Trophoblast cell (in vitro differentiated cells and primary cell): ENCODE data around the gene THBS1.

Experiments used
- DNase-seq, 2 donors: peaks; one replicate each; pipeline ENCODE4 v3.0.0-alpha.2; 2016
- H2AFZ ChIP-seq: 2 replicates; pipeline ENCODE4 v1.6.1; 2013; ENCODE audit warnings: low read length, moderate library complexity, mild to moderate bottlenecking; ENCODE audit not compliant: insufficient read depth, poor library complexity
- H2AK5ac ChIP-seq: 2 replicates; pipeline ENCODE4 v1.6.1; 2013; ENCODE audit warnings: mild to moderate bottlenecking, low read length
- H2BK120ac ChIP-seq: 2 replicates; pipeline ENCODE4 v1.6.1; 2013; ENCODE audit warnings: low read length, mild to moderate bottlenecking, moderate library complexity; ENCODE audit not compliant: insufficient read depth, poor library complexity
- H2BK12ac ChIP-seq: 2 replicates; pipeline ENCODE4 v1.6.1; 2013; ENCODE audit warnings: mild to moderate bottlenecking, low read length, moderate library complexity
- H2BK5ac ChIP-seq: 2 replicates; pipeline ENCODE4 v1.6.1; 2013; ENCODE audit warnings: low read length, low read depth, moderate library complexity, mild to moderate bottlenecking; ENCODE audit not compliant: poor library complexity
- H3K14ac ChIP-seq: 2 replicates; pipeline ENCODE4 v1.6.1; 2013; ENCODE audit warnings: mild to moderate bottlenecking, low read length
- H3K18ac ChIP-seq: 2 replicates; pipeline ENCODE4 v1.6.1; 2013; ENCODE audit warnings: mild to moderate bottlenecking, low read length
- H3K23ac ChIP-seq: 2 replicates; pipeline ENCODE4 v1.6.1; 2013; ENCODE audit warnings: low read length
- H3K27ac ChIP-seq: 2 replicates; pipeline ENCODE4 v1.5.1; 2013; ENCODE audit warnings: low read depth, mild to moderate bottlenecking, inconsistent platforms, low read length, moderate library complexity
- H3K27me3 ChIP-seq: 2 replicates; pipeline ENCODE4 v1.6.1; 2013; ENCODE audit warnings: inconsistent platforms, mild to moderate bottlenecking, low read length, moderate library complexity; ENCODE audit not compliant: insufficient read depth
- H3K36me3 ChIP-seq, 2 experiments: 1 replicate in 1 of 2; 2 replicates in 1 of 2; pipeline ENCODE4 v1.6.1; 2013; ENCODE audit warnings: low read length in 2 of 2, mild to moderate bottlenecking in 2 of 2, moderate library complexity in 1 of 2; ENCODE audit not compliant: insufficient read depth in 2 of 2, control insufficient read depth in 1 of 2
- H3K4ac ChIP-seq: 2 replicates; pipeline ENCODE4 v1.6.1; 2013; ENCODE audit warnings: low read depth, mild to moderate bottlenecking, low read length, moderate library complexity
- H3K4me1 ChIP-seq, 2 experiments: 1 replicate in 1 of 2; 2 replicates in 1 of 2; pipeline ENCODE4 v1.6.1; 2013; ENCODE audit warnings: low read length in 2 of 2, mild to moderate bottlenecking in 2 of 2, moderate library complexity in 1 of 2; ENCODE audit not compliant: insufficient read depth in 2 of 2, control insufficient read depth in 1 of 2
- H3K4me2 ChIP-seq: 2 replicates; pipeline ENCODE4 v1.6.1; 2013; ENCODE audit warnings: inconsistent platforms, mild to moderate bottlenecking, low read length, moderate library complexity
- H3K4me3 ChIP-seq: 2 replicates; pipeline ENCODE4 v1.5.1; 2013; ENCODE audit warnings: mild to moderate bottlenecking, low read depth, low read length, inconsistent platforms
- H3K79me1 ChIP-seq: one replicate; pipeline ENCODE4 v1.6.1; 2013; ENCODE audit warnings: low read length
- H3K79me2 ChIP-seq: 2 replicates; pipeline ENCODE4 v1.6.1; 2013; ENCODE audit warnings: low read length, mild to moderate bottlenecking; ENCODE audit not compliant: control insufficient read depth, insufficient read depth, poor library complexity
- H3K9ac ChIP-seq: 2 replicates; pipeline ENCODE4 v1.6.1; 2013; ENCODE audit warnings: mild to moderate bottlenecking, low read length
- H3K9me3 ChIP-seq: 2 replicates; pipeline ENCODE4 v1.6.1; 2013; ENCODE audit warnings: low read depth, mild to moderate bottlenecking, control low read depth, inconsistent platforms, low read length; ENCODE audit not compliant: insufficient read depth
- H4K12ac ChIP-seq: 2 replicates; pipeline ENCODE4 v1.6.1; 2013; ENCODE audit warnings: low read depth, mild to moderate bottlenecking, low read length, moderate library complexity
- H4K8ac ChIP-seq: 2 replicates; pipeline ENCODE4 v1.6.1; 2013; ENCODE audit warnings: low read depth, mild to moderate bottlenecking, low read length, moderate library complexity
- H4K91ac ChIP-seq: one replicate; pipeline ENCODE4 v1.6.1; 2013; ENCODE audit warnings: low read depth, mild to moderate bottlenecking, low read length, moderate library complexity
- WGBS: extraction: QIAGEN DNeasy Blood & Tissue Kit; methylation state at CpG from one replicate; pipeline ENCODE4 v1.1.7; 2013; ENCODE audit warnings: missing lambda C conversion rate; ENCODE audit not compliant: insufficient read length, insufficient coverage; ENCODE audit errors: extremely low coverage; 5-methylcytosine and 5-hydroxymethylcytosine counted together

THBS1 gene

GRCh38 chr15:39586387-39587095 lies 5.7 kb downstream of the THBS1 start:
- no peak overlapping the region for H3K18ac ChIP-seq
- H2AFZ ChIP-seq = no peak overlapping the region
- no peak overlapping the region for H2BK12ac ChIP-seq
- no peak overlapping the region for H3K27ac ChIP-seq
- H3K23ac ChIP-seq = no peak overlapping the region
- no peak overlapping the region for H3K4ac ChIP-seq
- peaks cover 8% of the 10 kb centered on the region for H3K79me2 ChIP-seq
- no peak overlapping the region for H2BK120ac ChIP-seq
- H3K36me3 ChIP-seq = peaks cover 52 to 74% of the 10 kb centered on the region in 2 experiments
- H3K14ac ChIP-seq = no peak overlapping the region
- H3K9me3 ChIP-seq = peaks cover 4% of the 10 kb centered on the region
- no peak overlapping the region for H3K4me3 ChIP-seq
- H3K27me3 ChIP-seq = no peaks in the 10 kb centered on the region
- H3K4me2 ChIP-seq = no peak overlapping the region
- peaks cover 12 to 16% of the 10 kb centered on the region in 2 experiments for H3K4me1 ChIP-seq
- H3K9ac ChIP-seq = no peak overlapping the region
- H4K91ac ChIP-seq = no peak overlapping the region
- no peak for DNase-seq
- no CpG with 5 or more reads among the region's 10 CpGs for WGBS
- H2AK5ac ChIP-seq = no peak overlapping the region
- H3K79me1 ChIP-seq = peaks cover under 1% of the 10 kb centered on the region
- H4K8ac ChIP-seq = no peak overlapping the region
- H2BK5ac ChIP-seq = no peak overlapping the region
- H4K12ac ChIP-seq = no peak overlapping the region

GRCh38 chr15:39587096-39587721 lies 6.3 kb downstream of the THBS1 start:
- no peak overlapping the region for H2BK12ac ChIP-seq
- H3K4me3 ChIP-seq = no peak overlapping the region
- H3K14ac ChIP-seq = no peak overlapping the region
- H3K18ac ChIP-seq = no peak overlapping the region
- H3K79me2 ChIP-seq = peaks cover 3% of the 10 kb centered on the region
- peaks cover 49 to 74% of the 10 kb centered on the region in 2 experiments for H3K36me3 ChIP-seq
- no peak overlapping the region for H3K9ac ChIP-seq
- no peak for DNase-seq
- no peaks in the 10 kb centered on the region for H3K27me3 ChIP-seq
- H3K79me1 ChIP-seq = no peaks in the 10 kb centered on the region
- no peak overlapping the region for H4K12ac ChIP-seq
- H3K27ac ChIP-seq = no peak overlapping the region
- no CpG with 5 or more reads among the region's 17 CpGs for WGBS
- H3K4me1 ChIP-seq = peaks cover 10 to 11% of the 10 kb centered on the region in 2 experiments
- H2AFZ ChIP-seq = no peak overlapping the region
- peaks cover 3% of the 10 kb centered on the region for H3K9me3 ChIP-seq
- no peak overlapping the region for H2BK5ac ChIP-seq
- H4K91ac ChIP-seq = no peak overlapping the region
- no peak overlapping the region for H2BK120ac ChIP-seq
- no peak overlapping the region for H2AK5ac ChIP-seq
- no peak overlapping the region for H3K23ac ChIP-seq
- no peak overlapping the region for H3K4me2 ChIP-seq
- no peak overlapping the region for H4K8ac ChIP-seq
- no peak overlapping the region for H3K4ac ChIP-seq

GRCh38 chr15:39587731-39588530 lies 7.1 kb downstream of the THBS1 start:
- WGBS = no CpG with 5 or more reads among the region's 13 CpGs
- H3K79me2 ChIP-seq = no peaks in the 10 kb centered on the region
- no peak overlapping the region for H3K4me2 ChIP-seq
- peaks cover 49 to 74% of the 10 kb centered on the region in 2 experiments for H3K36me3 ChIP-seq
- H4K12ac ChIP-seq = no peak overlapping the region
- no peaks in the 10 kb centered on the region for H3K27me3 ChIP-seq
- no peak overlapping the region for H3K27ac ChIP-seq
- no peak overlapping the region for H2BK12ac ChIP-seq
- H2BK5ac ChIP-seq = no peak overlapping the region
- no peak for DNase-seq
- no peak overlapping the region for H2AFZ ChIP-seq
- H3K79me1 ChIP-seq = no peaks in the 10 kb centered on the region
- H3K4ac ChIP-seq = no peak overlapping the region
- H2BK120ac ChIP-seq = no peak overlapping the region
- H3K14ac ChIP-seq = no peak overlapping the region
- no peak overlapping the region for H3K9ac ChIP-seq
- no peak overlapping the region for H3K4me3 ChIP-seq
- no peak overlapping the region for H3K23ac ChIP-seq
- no peak overlapping the region for H4K8ac ChIP-seq
- no peak overlapping the region for H3K18ac ChIP-seq
- H3K4me1 ChIP-seq = peaks cover 5 to 6% of the 10 kb centered on the region in 2 experiments
- H3K9me3 ChIP-seq = no peaks in the 10 kb centered on the region
- H2AK5ac ChIP-seq = no peak overlapping the region
- H4K91ac ChIP-seq = no peak overlapping the region

- H2BK12ac ChIP-seq = no peak overlapping the region
- H2AFZ ChIP-seq = no peak overlapping the region
- H2BK5ac ChIP-seq = no peak overlapping the region
- no peaks in the 10 kb centered on the region for H3K79me1 ChIP-seq
- H4K8ac ChIP-seq = no peak overlapping the region
- H3K9ac ChIP-seq = no peak overlapping the region
- no peak overlapping the region for H4K91ac ChIP-seq
- H3K4me2 ChIP-seq = no peak overlapping the region
- no peak overlapping the region for H3K23ac ChIP-seq
- H3K36me3 ChIP-seq = peaks cover 56 to 79% of the 10 kb centered on the region in 2 experiments
- no peak overlapping the region for H2AK5ac ChIP-seq
- DNase-seq = no peak
- no peak overlapping the region for H3K14ac ChIP-seq
- no peaks in the 10 kb centered on the region for H3K79me2 ChIP-seq
- no peak overlapping the region for H4K12ac ChIP-seq
- no peaks in the 10 kb centered on the region for H3K27me3 ChIP-seq
- no peak overlapping the region for H3K4ac ChIP-seq
- no CpG with 5 or more reads among the region's 13 CpGs for WGBS
- no peak overlapping the region for H3K18ac ChIP-seq
- H3K4me1 ChIP-seq = peaks cover 4 to 6% of the 10 kb centered on the region in 2 experiments
- no peak overlapping the region for H3K4me3 ChIP-seq
- H3K27ac ChIP-seq = no peak overlapping the region
- H3K9me3 ChIP-seq = no peaks in the 10 kb centered on the region
- H2BK120ac ChIP-seq = no peak overlapping the region
Measured at GRCh38 chr15:39588531-39589192, 7.8 kb downstream of the THBS1 start.
